Choroid plexus epithelial cell (primary cell): Measurements from ENCODE around the gene TLE2.

Source experiments
- DNase-seq: peaks from one replicate; pipeline ENCODE4 v3.0.0-alpha.2; 2010; ENCODE audit warnings: low read depth
- H3K4me3 ChIP-seq: 2 replicates; pipeline ENCODE4 v1.5.1; 2011; ENCODE audit warnings: low read depth, mild to moderate bottlenecking, control low read depth, low read length, moderate library complexity
- CTCF ChIP-seq: conservative IDR thresholded peaks from 2 replicates; pipeline ENCODE4 v1.5.1; 2011; ENCODE audit warnings: low read depth, mild to moderate bottlenecking, control low read depth, inconsistent platforms, low read length, moderate library complexity

Gene TLE2

GRCh38 chr19:3010871-3011270 lies 18.2 kb downstream of the TLE2 start:
- TF ChIP-seq CTCF = no peak
- no peak for DNase-seq
- H3K4me3 ChIP-seq = no peak overlapping the region

GRCh38 chr19:3008994-3009393 lies 20.1 kb downstream of the TLE2 start:
- H3K4me3 ChIP-seq = no peak overlapping the region
- TF ChIP-seq CTCF = no peak

GRCh38 chr19:3007975-3008374 lies 21.1 kb downstream of the TLE2 start:
- no peak for TF ChIP-seq CTCF
- no peak for DNase-seq
- no peak overlapping the region for H3K4me3 ChIP-seq

More at GRCh38 chr19:3008994-3009393, 20.1 kb downstream of the TLE2 start:
- no peak for DNase-seq

GRCh38 chr19:3006075-3006767 lies 22.9 kb downstream of the TLE2 start:
- no peak for TF ChIP-seq CTCF
- no peak overlapping the region for H3K4me3 ChIP-seq
- DNase-seq = no peak

GRCh38 chr19:3005345-3005744 lies 23.7 kb downstream of the TLE2 start:
- no peak for DNase-seq
- no peak overlapping the region for H3K4me3 ChIP-seq
- TF ChIP-seq CTCF = no peak

GRCh38 chr19:3004522-3004921 lies 24.6 kb downstream of the TLE2 start:
- H3K4me3 ChIP-seq = no peak overlapping the region
- TF ChIP-seq CTCF = no peak
- DNase-seq = no peak

GRCh38 chr19:3003046-3003445 lies 26.0 kb downstream of the TLE2 start:
- no peak overlapping the region for H3K4me3 ChIP-seq
- TF ChIP-seq CTCF = no peak
- DNase-seq = no peak
